Body of pancreas (tissue), 4 donors: ENCODE measurements around the gene MAGOHB.

ENCODE experiments used
- POLR2A ChIP-seq, 3 donors: fragments of 450-650 bp; IDR thresholded peaks; one replicate each; pipeline ENCODE4 v1.6.1; 2016; ENCODE audit warnings: antibody characterized with exemption in 3 of 3, mild to moderate bottlenecking in 2 of 3
- TF ChIP-seq, protein P1 (sequence below), 7 experiments: fragments of 450-650 bp in 4 of 7; fragments of 200-600 bp in 3 of 7; sonication (generic) in 3 of 7; IDR thresholded peaks; one replicate each; pipeline ENCODE4 v1.5.1; 2016 to 2019; ENCODE audit warnings: antibody characterized with exemption in 7 of 7

DNA sequence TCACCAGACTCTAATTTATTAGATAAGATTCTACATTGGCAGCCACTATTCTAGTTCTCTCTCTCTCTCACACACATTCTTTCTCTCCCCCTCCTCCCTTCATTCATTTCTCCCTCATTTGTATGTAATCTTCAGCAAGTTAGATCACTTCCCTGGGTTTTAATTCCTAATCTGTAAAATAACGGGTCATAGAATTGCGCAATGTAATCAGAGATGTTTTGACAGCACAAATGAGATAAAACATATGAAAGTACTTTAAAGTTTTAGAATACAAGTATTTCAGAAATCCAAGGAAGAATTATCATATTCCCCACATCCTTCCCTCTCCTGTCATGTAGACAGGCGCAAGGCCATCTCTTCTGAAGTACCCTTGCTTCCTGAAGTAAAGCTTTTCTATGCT lies 38.8 kb upstream of the MAGOHB start:
- TF ChIP-seq, protein P1, sequence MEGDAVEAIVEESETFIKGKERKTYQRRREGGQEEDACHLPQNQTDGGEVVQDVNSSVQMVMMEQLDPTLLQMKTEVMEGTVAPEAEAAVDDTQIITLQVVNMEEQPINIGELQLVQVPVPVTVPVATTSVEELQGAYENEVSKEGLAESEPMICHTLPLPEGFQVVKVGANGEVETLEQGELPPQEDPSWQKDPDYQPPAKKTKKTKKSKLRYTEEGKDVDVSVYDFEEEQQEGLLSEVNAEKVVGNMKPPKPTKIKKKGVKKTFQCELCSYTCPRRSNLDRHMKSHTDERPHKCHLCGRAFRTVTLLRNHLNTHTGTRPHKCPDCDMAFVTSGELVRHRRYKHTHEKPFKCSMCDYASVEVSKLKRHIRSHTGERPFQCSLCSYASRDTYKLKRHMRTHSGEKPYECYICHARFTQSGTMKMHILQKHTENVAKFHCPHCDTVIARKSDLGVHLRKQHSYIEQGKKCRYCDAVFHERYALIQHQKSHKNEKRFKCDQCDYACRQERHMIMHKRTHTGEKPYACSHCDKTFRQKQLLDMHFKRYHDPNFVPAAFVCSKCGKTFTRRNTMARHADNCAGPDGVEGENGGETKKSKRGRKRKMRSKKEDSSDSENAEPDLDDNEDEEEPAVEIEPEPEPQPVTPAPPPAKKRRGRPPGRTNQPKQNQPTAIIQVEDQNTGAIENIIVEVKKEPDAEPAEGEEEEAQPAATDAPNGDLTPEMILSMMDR (IDR thresholded peaks at IDR 0.05), result no peak
- TF ChIP-seq POLR2A (IDR thresholded peaks at IDR 0.05), result no peak
